ENCODE measurements around the gene PMP22. TPM values are rescaled to one million over a fixed set of nuclear protein-coding genes. Genes with fewer than 3 reads are reported as not detected.

The PMP22 gene
- total and polyA plus RNA-seq, 2 of the 13 experiments (the other 11 are each of a cell fraction or from before 2014, with no cell fraction given) = 5.7 to 6.2 TPM

DNA sequence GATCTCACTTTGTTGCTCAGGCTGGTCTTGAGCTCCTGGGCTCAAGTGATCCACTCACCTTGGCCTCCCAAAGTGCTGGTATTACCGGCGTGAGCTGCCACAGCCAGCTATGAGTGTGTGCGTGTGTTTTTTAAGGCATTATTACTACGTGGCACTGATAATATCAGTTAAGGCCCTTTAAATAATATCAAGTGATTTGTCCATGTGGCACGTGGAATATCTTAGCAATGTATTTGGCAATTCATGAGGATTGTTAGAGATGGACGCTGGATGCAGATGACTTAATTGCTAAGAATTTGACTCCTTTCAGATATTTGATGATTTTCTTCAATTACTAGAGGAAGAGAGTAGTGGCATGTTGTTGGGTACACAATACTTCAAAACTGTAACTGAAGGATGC, 25.5 kb upstream of the PMP22 start:
- Histone ChIP-seq H3K9ac (ENCODE audit: insufficient read depth, low read depth, low read length) (no peak overlapping the region), H3K79me2 (ENCODE audit: insufficient read depth, low read length) (no peaks in the 10 kb centered on the region), H3K27ac (ENCODE audit: extremely low read length, insufficient read depth, low read length) (no peak overlapping the region), H3K27me3 (ENCODE audit: control insufficient read depth in 1 of 2, insufficient read depth in 2 of 2, low read length in 2 of 2) (peaks cover 0 to 14% of the 10 kb centered on the region in 2 experiments; a peak in 2 of 5 replicates), H3K4me3 (replicated peaks in 1 of 3; ENCODE audit: insufficient read depth in 1 of 3, low read depth in 2 of 3, low read length in 3 of 3) (no peak overlapping the region), H3K9me3 (ENCODE audit: low read length) (no peaks in the 10 kb centered on the region), H3K4me1 (ENCODE audit: insufficient read depth, low read length) (peaks cover 8% of the 10 kb centered on the region; the same call in 1 of the 2 replicates), H4K20me1 (ENCODE audit: insufficient read depth, low read length) (no peaks in the 10 kb centered on the region), H2AFZ (ENCODE audit: low read length) (no peak overlapping the region), H3K4me2 (ENCODE audit: low read depth, low read length) (no peak overlapping the region), H3K36me3 (replicated peaks in 1 of 2; ENCODE audit: control insufficient read depth in 1 of 2, insufficient read depth in 2 of 2, low read length in 2 of 2) (no peaks in the 10 kb centered on the region)
- no peak for DNase-seq (ENCODE audit: low spot score)
- TF ChIP-seq ZNF615 (CRISPR knock-in tag; IDR thresholded peaks at IDR 0.05; ENCODE audit: borderline replicate concordance) = no peak
- TF ChIP-seq ZNF782 (CRISPR knock-in tag; IDR thresholded peaks at IDR 0.05; ENCODE audit: borderline replicate concordance) = no peak
- no peak for TF ChIP-seq JUN (CRISPR knock-in tag; IDR thresholded peaks at IDR 0.05)
- TF ChIP-seq ZFY (CRISPR knock-in tag; IDR thresholded peaks at IDR 0.05) = no peak
- TF ChIP-seq THRA (CRISPR knock-in tag; IDR thresholded peaks at IDR 0.05; ENCODE audit: borderline replicate concordance) = no peak
- TF ChIP-seq, protein P1, sequence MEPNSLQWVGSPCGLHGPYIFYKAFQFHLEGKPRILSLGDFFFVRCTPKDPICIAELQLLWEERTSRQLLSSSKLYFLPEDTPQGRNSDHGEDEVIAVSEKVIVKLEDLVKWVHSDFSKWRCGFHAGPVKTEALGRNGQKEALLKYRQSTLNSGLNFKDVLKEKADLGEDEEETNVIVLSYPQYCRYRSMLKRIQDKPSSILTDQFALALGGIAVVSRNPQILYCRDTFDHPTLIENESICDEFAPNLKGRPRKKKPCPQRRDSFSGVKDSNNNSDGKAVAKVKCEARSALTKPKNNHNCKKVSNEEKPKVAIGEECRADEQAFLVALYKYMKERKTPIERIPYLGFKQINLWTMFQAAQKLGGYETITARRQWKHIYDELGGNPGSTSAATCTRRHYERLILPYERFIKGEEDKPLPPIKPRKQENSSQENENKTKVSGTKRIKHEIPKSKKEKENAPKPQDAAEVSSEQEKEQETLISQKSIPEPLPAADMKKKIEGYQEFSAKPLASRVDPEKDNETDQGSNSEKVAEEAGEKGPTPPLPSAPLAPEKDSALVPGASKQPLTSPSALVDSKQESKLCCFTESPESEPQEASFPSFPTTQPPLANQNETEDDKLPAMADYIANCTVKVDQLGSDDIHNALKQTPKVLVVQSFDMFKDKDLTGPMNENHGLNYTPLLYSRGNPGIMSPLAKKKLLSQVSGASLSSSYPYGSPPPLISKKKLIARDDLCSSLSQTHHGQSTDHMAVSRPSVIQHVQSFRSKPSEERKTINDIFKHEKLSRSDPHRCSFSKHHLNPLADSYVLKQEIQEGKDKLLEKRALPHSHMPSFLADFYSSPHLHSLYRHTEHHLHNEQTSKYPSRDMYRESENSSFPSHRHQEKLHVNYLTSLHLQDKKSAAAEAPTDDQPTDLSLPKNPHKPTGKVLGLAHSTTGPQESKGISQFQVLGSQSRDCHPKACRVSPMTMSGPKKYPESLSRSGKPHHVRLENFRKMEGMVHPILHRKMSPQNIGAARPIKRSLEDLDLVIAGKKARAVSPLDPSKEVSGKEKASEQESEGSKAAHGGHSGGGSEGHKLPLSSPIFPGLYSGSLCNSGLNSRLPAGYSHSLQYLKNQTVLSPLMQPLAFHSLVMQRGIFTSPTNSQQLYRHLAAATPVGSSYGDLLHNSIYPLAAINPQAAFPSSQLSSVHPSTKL (CRISPR knock-in tag; IDR thresholded peaks at IDR 0.05) = no peak
- TF ChIP-seq HDAC1 (CRISPR knock-in tag; IDR thresholded peaks at IDR 0.05) = no peak
- TF ChIP-seq XBP1 (CRISPR knock-in tag; IDR thresholded peaks at IDR 0.05) = no peak
- TF ChIP-seq FLYWCH1 (CRISPR knock-in tag; IDR thresholded peaks at IDR 0.05) = no peak
- TF ChIP-seq KLF16 (CRISPR knock-in tag; IDR thresholded peaks at IDR 0.05) = no peak
- TF ChIP-seq SYNCRIP (IDR thresholded peaks at IDR 0.05; ENCODE audit: insufficient read depth, low read depth, low read length) = no peak
- TF ChIP-seq ZNF550 (CRISPR knock-in tag; IDR thresholded peaks at IDR 0.05; ENCODE audit: borderline replicate concordance) = no peak
- TF ChIP-seq ZNF773 (CRISPR knock-in tag; IDR thresholded peaks at IDR 0.05; ENCODE audit: borderline replicate concordance) = no peak
- TF ChIP-seq NFKBIZ (CRISPR knock-in tag; IDR thresholded peaks at IDR 0.05) = no peak
- no peak for TF ChIP-seq ZNF512 (CRISPR knock-in tag; IDR thresholded peaks at IDR 0.05)
- TF ChIP-seq PHF5A (CRISPR knock-in tag; IDR thresholded peaks at IDR 0.05; ENCODE audit: low read depth, unreplicated experiment) = no peak
- no peak for TF ChIP-seq ZBTB26 (CRISPR knock-in tag; IDR thresholded peaks at IDR 0.05; ENCODE audit: borderline replicate concordance)
- in situ Hi-C loops (cut with HindIII; ENCODE audit: extremely low pct_ligation_motif_present, low pct_unique_long_range_greater_than_20kb) (no loop called here), intact Hi-C loops (cut with micrococcal nuclease; ENCODE audit: unreplicated experiment) (no loop called here)
- WGBS (ENCODE audit: low lambda C conversion rate) = 75% methylated on average over 6 of the region's 6 CpGs
- POLR2A ChIA-PET = no interaction called here
- no peak for ATAC-seq
- CTCF ChIA-PET (ENCODE audit: low intra/inter-chr PET ratio, low total read pairs) = no interaction called here
- no peak for FAIRE-seq
- no TSS peak for BruUV-seq (replicated peaks)

All from HepG2 (cell line).